Measurements from ENCODE around the gene KDM6A.
"Not testable (repeated sequence)": the region's sequence is repeated elsewhere in the genome, so short reads cannot be mapped to it uniquely, and the experiment has no call there.

KDM6A gene

DNA sequence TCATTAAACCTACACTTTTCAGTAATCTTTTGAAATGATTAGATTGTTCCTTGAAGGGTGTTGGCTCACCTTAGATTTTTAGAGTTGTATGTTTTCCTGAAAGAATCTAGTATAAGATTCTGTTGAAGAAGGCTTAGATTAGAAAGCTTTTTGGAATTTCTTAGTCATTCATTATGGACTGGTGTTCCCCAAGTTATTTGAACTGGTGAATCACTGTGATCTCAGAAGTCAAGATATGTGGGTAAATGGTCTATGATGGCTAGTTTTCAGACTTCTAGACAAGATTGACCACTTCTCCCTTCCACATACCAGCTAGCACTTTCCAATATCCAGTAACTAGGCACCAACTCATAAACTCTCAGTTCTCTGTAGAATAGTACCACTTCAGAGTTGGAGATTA is 138.1 kb downstream of the KDM6A start:
- H3K27ac Mint-ChIP-seq = no peak overlapping the region
- H3K36me3 Mint-ChIP-seq (ENCODE audit: low read depth) = peaks cover 11% of the 10 kb centered on the region
- no peak overlapping the region for H3K4me3 Mint-ChIP-seq
- no peaks in the 10 kb centered on the region for H3K27me3 Mint-ChIP-seq
- peaks cover 60% of the 10 kb centered on the region for H3K4me1 Mint-ChIP-seq (ENCODE audit: low read depth)
- peaks cover 4% of the 10 kb centered on the region for H3K9me3 Mint-ChIP-seq

DNA sequence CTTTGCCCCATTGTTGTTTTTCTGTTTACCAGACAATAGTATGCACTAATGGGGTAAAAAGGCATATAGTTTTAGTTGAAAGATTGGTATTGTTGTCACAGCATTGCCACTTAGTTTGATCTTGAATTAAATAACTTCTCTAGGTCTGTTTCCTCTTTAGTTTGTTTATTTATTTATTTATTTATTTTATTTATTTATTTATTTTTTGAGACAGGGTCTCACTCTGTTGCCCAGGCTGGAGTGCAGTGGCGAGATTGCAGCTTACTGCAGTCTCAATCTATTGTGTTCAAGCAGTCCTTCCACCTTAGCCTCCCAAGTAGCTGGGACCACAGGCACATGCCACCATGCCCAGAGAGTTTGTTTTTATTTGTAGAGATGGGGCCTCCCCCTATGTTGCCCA is 138.6 kb downstream of the KDM6A start:
- Mint-ChIP-seq H3K27me3 (no peaks in the 10 kb centered on the region), H3K27ac (no peak overlapping the region), H3K4me3 (no peak overlapping the region), H3K9me3 (no peaks in the 10 kb centered on the region), H3K36me3 (ENCODE audit: low read depth) (peaks cover 7% of the 10 kb centered on the region), H3K4me1 (ENCODE audit: low read depth) (peaks cover 55% of the 10 kb centered on the region)

DNA sequence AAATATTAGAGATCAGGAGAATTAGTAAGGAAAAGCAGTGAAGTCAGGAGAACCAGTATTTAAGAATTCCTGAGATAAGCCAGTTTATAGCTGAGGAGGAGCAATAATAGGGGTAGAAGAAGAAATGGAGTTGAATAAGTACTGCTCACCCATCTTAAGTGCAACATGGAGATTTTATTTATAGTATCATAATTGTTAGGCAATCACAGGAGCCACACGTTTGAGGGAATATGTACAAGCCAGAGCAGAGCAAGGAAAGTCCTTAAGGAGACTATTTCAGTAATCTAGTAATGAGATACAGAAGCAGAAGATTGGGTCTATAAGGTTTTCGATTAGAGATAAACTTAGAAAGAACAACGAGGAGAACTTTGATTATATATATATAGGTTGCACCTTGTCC is 145.0 kb downstream of the KDM6A start:
- peaks cover 6% of the 10 kb centered on the region for H3K36me3 Mint-ChIP-seq (ENCODE audit: low read depth)
- no peaks in the 10 kb centered on the region for H3K9me3 Mint-ChIP-seq
- H3K4me1 Mint-ChIP-seq (ENCODE audit: low read depth) = peaks cover 37% of the 10 kb centered on the region
- no peak overlapping the region for H3K4me3 Mint-ChIP-seq
- no peaks in the 10 kb centered on the region for H3K27me3 Mint-ChIP-seq
- H3K27ac Mint-ChIP-seq = no peak overlapping the region

DNA sequence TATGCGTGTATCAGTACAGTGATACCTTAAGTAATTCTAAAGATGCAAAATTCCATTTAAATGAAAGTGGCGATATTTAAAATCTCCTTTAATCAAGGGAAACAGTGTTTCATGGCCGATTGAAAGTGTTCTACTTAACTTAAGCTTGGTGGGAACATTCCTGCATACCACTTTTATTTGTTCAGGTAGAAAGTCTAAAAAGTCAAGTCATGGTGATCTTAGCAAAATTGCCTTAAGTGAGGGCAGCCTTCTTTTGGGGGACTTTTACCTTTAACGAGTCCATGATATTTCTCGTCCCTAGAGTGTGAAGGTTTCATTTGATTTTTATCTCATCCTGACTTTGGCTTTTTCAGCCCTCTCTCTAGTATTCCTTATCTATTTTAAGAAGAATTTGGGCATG is 149.2 kb downstream of the KDM6A start:
- Mint-ChIP-seq H3K4me1 (ENCODE audit: low read depth) (peaks cover 32% of the 10 kb centered on the region), H3K27me3 (no peaks in the 10 kb centered on the region), H3K36me3 (ENCODE audit: low read depth) (peaks cover 13% of the 10 kb centered on the region), H3K27ac (no peak overlapping the region), H3K4me3 (no peak overlapping the region), H3K9me3 (no peaks in the 10 kb centered on the region)

GRCh38 chrX:45024501-45024900 is 151.5 kb downstream of the KDM6A start:
- Mint-ChIP-seq H3K27me3 (no peaks in the 10 kb centered on the region), H3K27ac (no peak overlapping the region), H3K4me3 (no peak overlapping the region), H3K4me1 (ENCODE audit: low read depth) (peaks cover 30% of the 10 kb centered on the region), H3K9me3 (no peaks in the 10 kb centered on the region), H3K36me3 (ENCODE audit: low read depth) (peaks cover 22% of the 10 kb centered on the region)

- Mint-ChIP-seq H3K9me3 (no peaks in the 10 kb centered on the region), H3K36me3 (ENCODE audit: low read depth) (peaks cover 22% of the 10 kb centered on the region), H3K4me3 (no peak overlapping the region), H3K27me3 (no peaks in the 10 kb centered on the region), H3K27ac (no peak overlapping the region), H3K4me1 (ENCODE audit: low read depth) (peaks cover 40% of the 10 kb centered on the region)
These were observed 153.0 kb downstream of the KDM6A start for GRCh38 chrX:45026036-45026435.

DNA sequence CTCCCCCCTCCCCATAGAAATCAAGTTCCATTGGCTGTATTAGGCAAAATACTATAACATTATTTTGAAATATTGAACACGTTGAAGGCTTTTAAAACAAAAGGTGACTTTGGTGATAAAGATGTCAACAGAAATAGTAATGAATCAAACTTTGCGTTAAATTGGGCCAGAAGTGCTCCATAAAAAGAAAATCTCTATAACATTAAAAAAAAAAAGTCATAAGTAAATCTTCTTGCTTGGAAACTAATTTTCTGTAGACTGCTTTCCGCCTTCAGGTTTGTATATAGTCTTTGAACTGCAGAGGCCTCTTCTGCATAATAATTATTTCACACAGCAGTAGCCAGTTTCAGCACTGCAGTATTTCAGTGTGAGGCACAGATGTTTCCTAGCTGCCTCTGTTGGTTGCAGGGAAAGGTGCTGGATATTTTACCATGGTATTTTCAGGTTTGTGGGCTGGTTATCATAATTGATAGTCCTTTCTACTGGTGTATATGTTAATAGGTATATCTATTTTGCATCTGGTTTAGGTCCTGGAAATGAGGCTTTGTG is 158.9 kb downstream of the KDM6A start:
- H3K27me3 Mint-ChIP-seq = no peaks in the 10 kb centered on the region
- H3K4me3 Mint-ChIP-seq = no peak overlapping the region
- no peaks in the 10 kb centered on the region for H3K9me3 Mint-ChIP-seq
- H3K4me1 Mint-ChIP-seq (ENCODE audit: low read depth) = peaks cover 35% of the 10 kb centered on the region
- no peak overlapping the region for H3K27ac Mint-ChIP-seq
- H3K36me3 Mint-ChIP-seq (ENCODE audit: low read depth) = peaks cover 17% of the 10 kb centered on the region

- peaks cover 15% of the 10 kb centered on the region for H3K36me3 Mint-ChIP-seq (ENCODE audit: low read depth)
- no peaks in the 10 kb centered on the region for H3K27me3 Mint-ChIP-seq
- H3K9me3 Mint-ChIP-seq = no peaks in the 10 kb centered on the region
- peaks cover 21% of the 10 kb centered on the region for H3K4me1 Mint-ChIP-seq (ENCODE audit: low read depth)
- H3K4me3 Mint-ChIP-seq = no peak overlapping the region
- H3K27ac Mint-ChIP-seq = no peak overlapping the region
These were observed 162.1 kb downstream of the KDM6A start for GRCh38 chrX:45035071-45035470.

DNA sequence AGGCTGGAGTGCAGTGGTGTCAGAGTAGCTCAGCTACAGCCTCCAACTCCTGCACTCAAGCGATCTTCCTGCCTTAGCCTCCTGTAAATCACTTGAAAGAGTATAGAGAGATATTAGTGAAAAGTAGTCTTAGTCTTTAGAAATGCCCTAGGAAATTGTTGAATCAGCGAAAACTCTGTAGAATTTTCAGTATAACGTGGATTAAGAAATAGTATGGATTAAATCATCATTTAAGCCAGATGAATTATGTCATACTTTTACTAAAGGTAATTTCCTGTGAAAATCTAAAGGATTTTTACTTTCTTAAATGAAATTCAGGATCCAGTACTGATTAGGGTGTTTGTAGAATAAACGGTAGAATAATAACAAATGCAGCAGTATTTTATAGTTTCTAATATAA is 163.2 kb downstream of the KDM6A start:
- no peaks in the 10 kb centered on the region for H3K9me3 Mint-ChIP-seq
- no peaks in the 10 kb centered on the region for H3K27me3 Mint-ChIP-seq
- no peak overlapping the region for H3K27ac Mint-ChIP-seq
- H3K36me3 Mint-ChIP-seq (ENCODE audit: low read depth) = peaks cover 15% of the 10 kb centered on the region
- H3K4me3 Mint-ChIP-seq = no peak overlapping the region
- peaks cover 12% of the 10 kb centered on the region for H3K4me1 Mint-ChIP-seq (ENCODE audit: low read depth)

DNA sequence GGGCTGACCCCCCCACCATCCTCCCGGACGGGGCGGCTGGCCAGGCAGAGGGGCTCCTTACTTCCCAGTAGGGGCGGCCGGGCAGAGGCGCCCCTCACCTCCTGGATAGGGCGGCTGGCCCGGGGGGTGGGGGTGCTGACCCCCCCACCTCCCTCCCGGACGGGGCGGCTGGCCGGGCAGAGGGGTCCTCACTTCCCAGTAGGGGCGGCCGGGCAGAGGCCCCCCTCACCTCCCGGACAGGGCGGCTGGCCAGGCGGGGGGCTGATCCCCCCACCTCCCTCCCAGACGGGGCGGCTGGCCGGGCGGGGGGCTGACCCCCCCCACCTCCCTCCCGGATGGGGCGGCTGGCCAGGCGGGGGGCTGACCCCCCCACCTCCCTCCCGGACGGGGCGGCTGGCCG is 167.1 kb downstream of the KDM6A start:
- not testable (repeated sequence) for H3K27ac Mint-ChIP-seq; H3K9me3 Mint-ChIP-seq; H3K27me3 Mint-ChIP-seq; H3K4me1 Mint-ChIP-seq (ENCODE audit: low read depth); H3K4me3 Mint-ChIP-seq
- peaks cover 15% of the 10 kb centered on the region for H3K36me3 Mint-ChIP-seq (ENCODE audit: low read depth)

- no peaks in the 10 kb centered on the region for H3K27me3 Mint-ChIP-seq
These were observed 173.4 kb downstream of the KDM6A start for GRCh38 chrX:45046417-45046816.

DNA sequence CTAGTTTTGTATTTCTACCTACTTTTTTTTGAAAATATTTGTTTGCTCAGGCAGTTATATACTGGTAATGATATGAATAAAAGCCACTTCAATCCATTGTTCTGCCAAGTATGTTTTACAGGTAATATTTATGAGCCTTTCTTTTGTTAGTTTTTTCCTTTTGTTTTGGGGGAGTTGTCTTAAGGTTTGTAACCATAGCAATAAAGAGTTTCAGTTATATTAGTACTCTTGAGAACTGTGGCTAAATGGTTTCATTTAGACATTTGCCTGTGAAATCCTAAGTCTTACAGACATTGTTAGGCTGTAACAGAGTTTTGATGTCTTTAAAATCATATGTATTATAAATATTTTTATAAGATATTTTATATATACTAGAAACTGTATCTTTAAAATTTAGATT is 177.6 kb downstream of the KDM6A start:
- no peak overlapping the region for H3K27ac Mint-ChIP-seq
- H3K4me3 Mint-ChIP-seq = no peak overlapping the region
- H3K36me3 Mint-ChIP-seq (ENCODE audit: low read depth) = peaks cover 8% of the 10 kb centered on the region
- peaks cover 5% of the 10 kb centered on the region for H3K4me1 Mint-ChIP-seq (ENCODE audit: low read depth)
- no peaks in the 10 kb centered on the region for H3K27me3 Mint-ChIP-seq
- H3K9me3 Mint-ChIP-seq = no peaks in the 10 kb centered on the region

More at GRCh38 chrX:45046417-45046816, 173.4 kb downstream of the KDM6A start:
- no peak overlapping the region for H3K4me3 Mint-ChIP-seq
- peaks cover 5% of the 10 kb centered on the region for H3K4me1 Mint-ChIP-seq (ENCODE audit: low read depth)
- no peaks in the 10 kb centered on the region for H3K9me3 Mint-ChIP-seq
- peaks cover 4% of the 10 kb centered on the region for H3K36me3 Mint-ChIP-seq (ENCODE audit: low read depth)
- H3K27ac Mint-ChIP-seq = no peak overlapping the region

DNA sequence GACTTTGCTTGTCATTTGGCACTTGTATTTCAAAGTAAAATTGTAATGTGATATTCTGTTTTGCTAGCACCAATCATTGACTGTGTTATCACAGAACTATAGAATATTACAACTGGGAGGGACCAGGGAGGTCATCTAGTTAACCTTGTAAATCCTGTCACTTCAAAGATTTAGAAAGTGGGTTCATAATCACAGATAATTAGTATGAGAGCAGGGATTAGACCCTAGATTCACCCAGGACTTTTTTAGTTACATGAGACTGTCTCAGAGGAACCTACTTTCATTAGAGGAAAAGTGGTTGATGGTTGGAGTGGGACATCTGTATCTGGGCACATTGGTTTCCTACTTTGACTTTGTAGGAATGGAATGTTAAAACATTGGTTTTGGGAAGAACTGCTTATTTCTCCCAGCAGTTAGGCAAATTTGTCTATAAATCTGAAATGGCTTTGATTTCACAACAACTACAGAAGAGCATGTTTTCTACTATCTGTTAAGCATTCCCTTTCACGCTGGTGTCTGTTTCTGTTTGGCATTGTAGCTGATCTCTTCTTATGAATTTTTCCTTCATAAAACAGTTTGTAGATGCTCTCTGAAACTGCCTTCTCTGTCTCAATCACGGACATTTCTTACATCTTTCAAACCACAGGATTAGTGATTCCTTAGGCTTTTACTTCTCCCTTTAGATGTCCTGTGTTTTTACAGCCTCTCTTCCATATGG is 183.6 kb downstream of the KDM6A start:
- H3K27me3 Mint-ChIP-seq = no peaks in the 10 kb centered on the region
- no peak overlapping the region for H3K4me3 Mint-ChIP-seq
- H3K4me1 Mint-ChIP-seq (ENCODE audit: low read depth) = no peaks in the 10 kb centered on the region
- no peak overlapping the region for H3K27ac Mint-ChIP-seq
- no peaks in the 10 kb centered on the region for H3K9me3 Mint-ChIP-seq
- H3K36me3 Mint-ChIP-seq (ENCODE audit: low read depth) = peaks cover 17% of the 10 kb centered on the region

DNA sequence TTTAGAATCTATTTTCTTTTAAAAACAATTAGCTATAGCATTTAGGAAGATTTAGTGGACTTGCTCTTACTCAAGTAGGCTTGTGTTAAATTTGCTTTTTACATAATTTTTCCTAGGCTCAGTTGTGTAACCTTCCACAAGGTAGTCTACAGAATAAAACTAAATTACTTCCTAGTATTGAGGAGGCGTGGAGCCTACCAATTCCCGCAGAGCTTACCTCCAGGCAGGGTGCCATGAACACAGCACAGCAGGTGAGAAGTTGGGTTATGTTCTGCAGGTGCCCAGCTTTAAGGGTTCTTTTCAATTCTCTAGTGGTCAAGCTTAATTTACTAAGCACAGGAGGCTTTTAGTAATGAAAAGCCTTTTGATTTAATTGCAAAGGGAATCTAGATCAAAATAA is 186.9 kb downstream of the KDM6A start:
- H3K9me3 Mint-ChIP-seq; H3K4me3 Mint-ChIP-seq; H3K27ac Mint-ChIP-seq; H3K4me1 Mint-ChIP-seq (ENCODE audit: low read depth); H3K27me3 Mint-ChIP-seq: not testable (repeated sequence)
- H3K36me3 Mint-ChIP-seq (ENCODE audit: low read depth) = peaks cover 29% of the 10 kb centered on the region

GRCh38 chrX:45063319-45064095 is 190.5 kb downstream of the KDM6A start:
- Mint-ChIP-seq H3K27ac (no peak overlapping the region), H3K36me3 (ENCODE audit: low read depth) (peaks cover 34% of the 10 kb centered on the region), H3K9me3 (no peaks in the 10 kb centered on the region), H3K27me3 (no peaks in the 10 kb centered on the region), H3K4me3 (no peak overlapping the region), H3K4me1 (ENCODE audit: low read depth) (peaks cover under 1% of the 10 kb centered on the region)
